ENCODE results near the gene IGFL4. TPM values are rescaled to one million over a fixed set of nuclear protein-coding genes. Genes with fewer than 3 reads are reported as not detected.

The IGFL4 gene
- total and polyA plus RNA-seq, 2 experiments from 2014 or later = 0.83 to 1.1 TPM

GRCh38 chr19:46063201-46063600 is 22.4 kb upstream of the IGFL4 start:
- TF ChIP-seq EZH2phosphoT487 (IDR thresholded peaks at IDR 0.05; ENCODE audit: low read depth, severe bottlenecking, unreplicated experiment) (no peak), EZH2 (IDR thresholded peaks at IDR 0.05; ENCODE audit: borderline replicate concordance) (no peak)
- TF ChIP-seq, protein P1, sequence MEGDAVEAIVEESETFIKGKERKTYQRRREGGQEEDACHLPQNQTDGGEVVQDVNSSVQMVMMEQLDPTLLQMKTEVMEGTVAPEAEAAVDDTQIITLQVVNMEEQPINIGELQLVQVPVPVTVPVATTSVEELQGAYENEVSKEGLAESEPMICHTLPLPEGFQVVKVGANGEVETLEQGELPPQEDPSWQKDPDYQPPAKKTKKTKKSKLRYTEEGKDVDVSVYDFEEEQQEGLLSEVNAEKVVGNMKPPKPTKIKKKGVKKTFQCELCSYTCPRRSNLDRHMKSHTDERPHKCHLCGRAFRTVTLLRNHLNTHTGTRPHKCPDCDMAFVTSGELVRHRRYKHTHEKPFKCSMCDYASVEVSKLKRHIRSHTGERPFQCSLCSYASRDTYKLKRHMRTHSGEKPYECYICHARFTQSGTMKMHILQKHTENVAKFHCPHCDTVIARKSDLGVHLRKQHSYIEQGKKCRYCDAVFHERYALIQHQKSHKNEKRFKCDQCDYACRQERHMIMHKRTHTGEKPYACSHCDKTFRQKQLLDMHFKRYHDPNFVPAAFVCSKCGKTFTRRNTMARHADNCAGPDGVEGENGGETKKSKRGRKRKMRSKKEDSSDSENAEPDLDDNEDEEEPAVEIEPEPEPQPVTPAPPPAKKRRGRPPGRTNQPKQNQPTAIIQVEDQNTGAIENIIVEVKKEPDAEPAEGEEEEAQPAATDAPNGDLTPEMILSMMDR (IDR thresholded peaks at IDR 0.05; ENCODE audit: poor library complexity) = no peak
- H3K36me3 ChIP-seq (replicated peaks; ENCODE audit: insufficient read depth, low read depth) = no peaks in the 10 kb centered on the region
- no peak overlapping the region for H3K4me2 ChIP-seq
- H3K4me3 ChIP-seq = no peak overlapping the region
- no peaks in the 10 kb centered on the region for H4K20me1 ChIP-seq (ENCODE audit: insufficient read depth, poor library complexity, severe bottlenecking)
- no peaks in the 10 kb centered on the region for H3K79me2 ChIP-seq
- DNase-seq (ENCODE audit: low spot score) = no peak
- WGBS (ENCODE audit: low lambda C conversion rate, missing lambda C conversion rate) = 87% methylated on average over 3 of the region's 3 CpGs
- no peak overlapping the region for H2AFZ ChIP-seq
- H3K9me2 ChIP-seq (replicated peaks; ENCODE audit: insufficient read depth) = no peaks in the 10 kb centered on the region
- peaks cover 3% of the 10 kb centered on the region for H3K4me1 ChIP-seq (ENCODE audit: insufficient read depth)
- peaks cover 6% of the 10 kb centered on the region for H3K9me3 ChIP-seq (ENCODE audit: low read depth)
- no peaks in the 10 kb centered on the region for H3K27me3 ChIP-seq
- H3K27ac ChIP-seq = no peak overlapping the region

GRCh38 chr19:46060012-46060411 is 19.2 kb upstream of the IGFL4 start:
- no peak for DNase-seq (ENCODE audit: low spot score)
- H3K4me3 ChIP-seq = no peak overlapping the region
- no peak overlapping the region for H3K27ac ChIP-seq
- H3K36me3 ChIP-seq (replicated peaks; ENCODE audit: insufficient read depth, low read depth) = no peaks in the 10 kb centered on the region
- no peaks in the 10 kb centered on the region for H3K9me2 ChIP-seq (replicated peaks; ENCODE audit: insufficient read depth)
- H3K4me1 ChIP-seq (ENCODE audit: insufficient read depth) = no peaks in the 10 kb centered on the region
- peaks cover 6% of the 10 kb centered on the region for H3K9me3 ChIP-seq (ENCODE audit: low read depth)
- no peaks in the 10 kb centered on the region for H4K20me1 ChIP-seq (ENCODE audit: insufficient read depth, poor library complexity, severe bottlenecking)
- H3K79me2 ChIP-seq = no peaks in the 10 kb centered on the region
- H3K27me3 ChIP-seq = peaks cover 7% of the 10 kb centered on the region
- no peak overlapping the region for H2AFZ ChIP-seq
- TF ChIP-seq, protein P1 (IDR thresholded peaks at IDR 0.05; ENCODE audit: poor library complexity) = no peak
- TF ChIP-seq EZH2 (IDR thresholded peaks at IDR 0.05; ENCODE audit: borderline replicate concordance) (no peak), EZH2phosphoT487 (IDR thresholded peaks at IDR 0.05; ENCODE audit: low read depth, severe bottlenecking, unreplicated experiment) (no peak)
- no peak overlapping the region for H3K4me2 ChIP-seq
- WGBS (ENCODE audit: low lambda C conversion rate, missing lambda C conversion rate) = 89% methylated on average over 2 of the region's 2 CpGs

- no peak overlapping the region for H2AFZ ChIP-seq
- H4K20me1 ChIP-seq (ENCODE audit: insufficient read depth, poor library complexity, severe bottlenecking) = no peaks in the 10 kb centered on the region
- no peak overlapping the region for H3K27ac ChIP-seq
- no peak overlapping the region for H3K4me3 ChIP-seq
- no peaks in the 10 kb centered on the region for H3K79me2 ChIP-seq
- no peaks in the 10 kb centered on the region for H3K9me2 ChIP-seq (replicated peaks; ENCODE audit: insufficient read depth)
- no peak overlapping the region for H3K4me2 ChIP-seq
- no peaks in the 10 kb centered on the region for H3K36me3 ChIP-seq (replicated peaks; ENCODE audit: insufficient read depth, low read depth)
- H3K9me3 ChIP-seq (ENCODE audit: low read depth) = peaks cover 6% of the 10 kb centered on the region
- 90% methylated on average over 3 of the region's 3 CpGs for WGBS (ENCODE audit: low lambda C conversion rate, missing lambda C conversion rate)
- H3K27me3 ChIP-seq = peaks cover 10% of the 10 kb centered on the region
- no peaks in the 10 kb centered on the region for H3K4me1 ChIP-seq (ENCODE audit: insufficient read depth)
- DNase-seq (ENCODE audit: low spot score) = no peak
- TF ChIP-seq EZH2phosphoT487 (IDR thresholded peaks at IDR 0.05; ENCODE audit: low read depth, severe bottlenecking, unreplicated experiment) = no peak
- TF ChIP-seq, protein P1 (IDR thresholded peaks at IDR 0.05; ENCODE audit: poor library complexity) = no peak
- no peak for TF ChIP-seq EZH2 (IDR thresholded peaks at IDR 0.05; ENCODE audit: borderline replicate concordance)
Observed at GRCh38 chr19:46058778-46059177, 18.0 kb upstream of the IGFL4 start.

- Histone ChIP-seq H3K36me3 (replicated peaks; ENCODE audit: insufficient read depth, low read depth) (no peaks in the 10 kb centered on the region), H2AFZ (no peak overlapping the region), H3K79me2 (no peaks in the 10 kb centered on the region), H3K9me2 (replicated peaks; ENCODE audit: insufficient read depth) (no peaks in the 10 kb centered on the region), H4K20me1 (ENCODE audit: insufficient read depth, poor library complexity, severe bottlenecking) (no peaks in the 10 kb centered on the region), H3K27me3 (peaks cover 10% of the 10 kb centered on the region), H3K4me3 (no peak overlapping the region), H3K27ac (no peak overlapping the region), H3K4me2 (no peak overlapping the region), H3K4me1 (ENCODE audit: insufficient read depth) (no peaks in the 10 kb centered on the region), H3K9me3 (ENCODE audit: low read depth) (peaks cover 6% of the 10 kb centered on the region)
- no peak for DNase-seq (ENCODE audit: low spot score)
- WGBS (ENCODE audit: low lambda C conversion rate, missing lambda C conversion rate) = 58% methylated on average over 4 of the region's 4 CpGs
- TF ChIP-seq EZH2phosphoT487 (IDR thresholded peaks at IDR 0.05; ENCODE audit: low read depth, severe bottlenecking, unreplicated experiment) = no peak
- no peak for TF ChIP-seq EZH2 (IDR thresholded peaks at IDR 0.05; ENCODE audit: borderline replicate concordance)
- TF ChIP-seq, protein P1 (IDR thresholded peaks at IDR 0.05; ENCODE audit: poor library complexity) = no peak
Observed at GRCh38 chr19:46056536-46056935, 15.7 kb upstream of the IGFL4 start.

All from hepatocyte (in vitro differentiated cells).